ENCODE measurements around the gene JAM3.
A peak's percentile ranks its signal among the peaks of the same experiment; 100 is the strongest.

Gene JAM3

DNA sequence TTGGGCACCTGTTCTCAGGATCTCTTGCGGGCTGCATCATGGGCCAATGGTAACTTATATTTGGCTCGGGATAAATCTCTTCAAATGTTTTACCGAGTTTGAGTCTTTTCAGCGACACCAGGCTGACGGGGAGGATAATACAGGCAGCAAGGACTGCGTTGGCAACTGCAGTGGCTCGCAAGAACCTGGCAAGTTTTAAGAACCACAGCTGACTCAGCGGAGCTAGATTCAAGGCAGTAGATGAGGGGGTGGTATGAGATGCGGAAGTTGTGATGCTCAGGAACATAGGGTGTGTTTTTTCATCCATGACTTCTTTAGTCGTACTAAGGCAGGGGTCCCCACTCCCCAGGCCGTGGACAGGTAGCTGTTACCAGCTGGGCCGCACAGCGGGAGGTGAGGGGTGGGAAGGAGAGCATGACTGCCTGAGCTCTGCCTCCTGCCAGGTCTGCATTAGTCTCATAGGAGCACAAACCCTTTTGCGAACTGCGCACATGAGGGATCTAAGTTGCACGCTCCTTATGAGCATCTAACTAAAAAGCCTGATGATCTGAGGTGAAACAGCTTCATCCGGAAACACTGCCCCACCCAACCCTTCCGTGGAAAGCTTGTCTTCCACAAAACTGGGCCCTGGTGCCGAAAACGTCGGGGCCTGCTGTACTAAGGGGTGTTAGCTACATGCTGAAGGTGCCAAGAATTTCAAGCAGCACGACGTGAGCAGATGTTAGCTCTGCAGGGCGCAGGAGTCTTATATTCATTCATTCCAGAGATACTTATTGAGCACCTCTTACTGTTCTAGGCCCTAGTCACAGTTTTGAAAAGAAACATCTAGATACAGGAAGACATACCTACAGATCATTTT is 6.4 kb upstream of the JAM3 start:
- Histone ChIP-seq H3K4me2 (ENCODE audit: low read length, poor library complexity, severe bottlenecking) (no peak overlapping the region), H4K91ac (ENCODE audit: low read length) (no peak overlapping the region), H3K4ac (ENCODE audit: low read depth in 1 of 2, low read length in 2 of 2) (no peak overlapping the region), H3K18ac (ENCODE audit: low read depth in 1 of 2, low read length in 2 of 2) (no peak overlapping the region), H2BK5ac (ENCODE audit: low read depth, low read length, poor library complexity, severe bottlenecking) (no peak overlapping the region), H2BK15ac (ENCODE audit: low read depth, poor library complexity, severe bottlenecking) (no peak overlapping the region), H3K79me1 (replicated peaks; ENCODE audit: low read length, poor library complexity, severe bottlenecking) (no peaks in the 10 kb centered on the region), H3K9me3 (ENCODE audit: control insufficient read depth, low read length) (no peaks in the 10 kb centered on the region), H2AFZ (ENCODE audit: low read depth, low read length) (no peak overlapping the region), H3K27ac (ENCODE audit: low read length, poor library complexity, severe bottlenecking) (no peak overlapping the region), H3K4me3 (ENCODE audit: insufficient read depth in 1 of 2, low read depth in 1 of 2, low read length in 2 of 2) (no peak overlapping the region), H3K4me1 (ENCODE audit: control insufficient read depth, insufficient read depth, low read depth, low read length) (no peaks in the 10 kb centered on the region), H2BK12ac (ENCODE audit: low read length in 2 of 2) (no peak overlapping the region), H2AK5ac (ENCODE audit: low read length, severe bottlenecking) (no peak overlapping the region), H3K9ac (ENCODE audit: low read length) (no peak overlapping the region), H3K14ac (ENCODE audit: low read length in 2 of 2) (no peak overlapping the region), H3K36me3 (ENCODE audit: control insufficient read depth in 1 of 2, insufficient read depth in 2 of 2, low read depth in 1 of 2, low read length in 2 of 2) (no peaks in the 10 kb centered on the region), H3K23ac (ENCODE audit: low read length in 2 of 2) (no peak overlapping the region), H4K8ac (ENCODE audit: low read length) (no peak overlapping the region), H2BK120ac (ENCODE audit: low read depth, low read length) (no peak overlapping the region), H3K27me3 (ENCODE audit: control insufficient read depth in 1 of 2, insufficient read depth in 1 of 2, low read length in 2 of 2) (peaks cover 23 to 40% of the 10 kb centered on the region in 2 experiments)
- no peak for DNase-seq
- 90% methylated on average over 24 of the region's 24 CpGs for WGBS

DNA sequence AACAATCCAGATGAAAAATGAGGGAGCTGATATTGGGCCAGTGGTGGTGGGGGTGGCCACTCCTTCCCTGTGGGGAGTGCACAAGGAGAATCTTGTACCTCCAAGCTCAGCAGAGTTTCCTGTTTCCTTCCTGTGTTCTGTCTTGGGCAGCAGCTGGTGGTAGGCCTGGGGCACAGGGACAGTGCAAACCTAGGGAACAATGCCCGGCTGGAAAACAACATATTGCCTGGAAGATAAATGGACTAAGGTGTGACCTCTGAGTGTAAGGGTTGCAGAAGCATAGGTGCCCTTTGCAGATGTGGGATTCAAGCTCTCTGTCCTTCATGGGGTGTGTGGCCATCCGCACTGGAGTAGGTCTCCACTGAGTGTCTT is 5.8 kb upstream of the JAM3 start:
- 100% methylated on average over 2 of the region's 2 CpGs for WGBS
- no peak overlapping the region for H2BK12ac ChIP-seq (ENCODE audit: low read length in 2 of 2)
- H3K36me3 ChIP-seq (ENCODE audit: control insufficient read depth in 1 of 2, insufficient read depth in 2 of 2, low read depth in 1 of 2, low read length in 2 of 2), result no peaks in the 10 kb centered on the region
- no peak overlapping the region for H3K4ac ChIP-seq (ENCODE audit: low read depth in 1 of 2, low read length in 2 of 2)
- no peak overlapping the region for H2BK5ac ChIP-seq (ENCODE audit: low read depth, low read length, poor library complexity, severe bottlenecking)
- H2BK15ac ChIP-seq (ENCODE audit: low read depth, poor library complexity, severe bottlenecking), result no peak overlapping the region
- H3K4me3 ChIP-seq (ENCODE audit: insufficient read depth in 1 of 2, low read depth in 1 of 2, low read length in 2 of 2), result no peak overlapping the region
- peaks cover 20 to 41% of the 10 kb centered on the region in 2 experiments for H3K27me3 ChIP-seq (ENCODE audit: control insufficient read depth in 1 of 2, insufficient read depth in 1 of 2, low read length in 2 of 2)
- no peaks in the 10 kb centered on the region for H3K9me3 ChIP-seq (ENCODE audit: control insufficient read depth, low read length)
- H3K27ac ChIP-seq (ENCODE audit: low read length, poor library complexity, severe bottlenecking), result no peak overlapping the region
- no peak overlapping the region for H2AK5ac ChIP-seq (ENCODE audit: low read length, severe bottlenecking)
- no peak overlapping the region for H3K23ac ChIP-seq (ENCODE audit: low read length in 2 of 2)
- no peak overlapping the region for H3K4me2 ChIP-seq (ENCODE audit: low read length, poor library complexity, severe bottlenecking)
- DNase-seq, result no peak
- H3K9ac ChIP-seq (ENCODE audit: low read length), result no peak overlapping the region
- H2BK120ac ChIP-seq (ENCODE audit: low read depth, low read length), result no peak overlapping the region
- H3K4me1 ChIP-seq (ENCODE audit: control insufficient read depth, insufficient read depth, low read depth, low read length), result no peaks in the 10 kb centered on the region
- H3K18ac ChIP-seq (ENCODE audit: low read depth in 1 of 2, low read length in 2 of 2), result no peak overlapping the region
- no peak overlapping the region for H4K8ac ChIP-seq (ENCODE audit: low read length)
- H4K91ac ChIP-seq (ENCODE audit: low read length), result no peak overlapping the region
- peak overlapping the region; percentile 23 for H2AFZ ChIP-seq (ENCODE audit: low read depth, low read length)
- H3K79me1 ChIP-seq (replicated peaks; ENCODE audit: low read length, poor library complexity, severe bottlenecking), result no peaks in the 10 kb centered on the region
- no peak overlapping the region for H3K14ac ChIP-seq (ENCODE audit: low read length in 2 of 2)

DNA sequence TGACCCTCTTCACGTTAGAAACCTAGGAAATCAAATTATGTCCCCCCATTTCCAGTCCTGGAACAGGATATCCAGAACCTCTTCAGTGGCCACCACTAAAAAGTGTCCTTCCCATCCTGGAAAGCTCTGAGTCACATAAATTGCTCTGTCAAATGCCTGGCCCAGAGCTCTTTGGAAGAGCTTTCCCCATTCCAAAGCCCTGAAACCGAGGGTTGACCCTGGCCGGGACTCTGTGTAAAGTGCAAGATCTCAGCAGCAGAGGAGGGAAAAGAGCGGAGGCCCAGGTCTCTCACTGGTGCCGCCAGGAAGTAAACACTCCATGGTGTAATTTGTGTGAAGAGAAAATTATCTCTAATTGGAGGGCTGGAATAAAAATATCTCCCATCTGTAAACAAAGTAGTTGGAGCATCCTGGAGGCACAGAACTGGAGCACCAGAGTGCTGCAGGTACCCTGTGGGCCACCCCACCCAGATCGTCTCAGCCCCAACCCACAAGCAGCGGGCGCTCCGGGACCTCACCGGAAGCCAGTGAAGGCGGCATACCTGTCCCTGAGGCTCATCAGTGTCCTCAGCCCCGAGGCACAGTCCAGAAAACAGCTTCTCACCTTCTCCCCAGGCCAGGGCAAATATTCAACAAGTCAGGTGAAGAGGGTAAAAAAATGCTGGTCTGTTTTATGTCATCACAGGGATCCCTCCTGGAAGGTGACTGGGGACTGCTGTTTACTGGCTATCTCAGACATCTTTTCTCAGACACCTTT is 4.7 kb upstream of the JAM3 start:
- H3K27ac ChIP-seq (ENCODE audit: low read length, poor library complexity, severe bottlenecking), result no peak overlapping the region
- H3K4ac ChIP-seq (ENCODE audit: low read depth in 1 of 2, low read length in 2 of 2), result no peak overlapping the region
- H2AFZ ChIP-seq (ENCODE audit: low read depth, low read length), result no peak overlapping the region
- H3K4me3 ChIP-seq (ENCODE audit: insufficient read depth in 1 of 2, low read depth in 1 of 2, low read length in 2 of 2), result no peak overlapping the region
- H3K14ac ChIP-seq (ENCODE audit: low read length in 2 of 2), result no peak overlapping the region
- H4K8ac ChIP-seq (ENCODE audit: low read length), result no peak overlapping the region
- H3K23ac ChIP-seq (ENCODE audit: low read length in 2 of 2), result no peak overlapping the region
- no peaks in the 10 kb centered on the region for H3K79me1 ChIP-seq (replicated peaks; ENCODE audit: low read length, poor library complexity, severe bottlenecking)
- H2BK120ac ChIP-seq (ENCODE audit: low read depth, low read length), result no peak overlapping the region
- H4K91ac ChIP-seq (ENCODE audit: low read length), result no peak overlapping the region
- no peak overlapping the region for H2AK5ac ChIP-seq (ENCODE audit: low read length, severe bottlenecking)
- no peak overlapping the region for H3K4me2 ChIP-seq (ENCODE audit: low read length, poor library complexity, severe bottlenecking)
- H3K36me3 ChIP-seq (ENCODE audit: control insufficient read depth in 1 of 2, insufficient read depth in 2 of 2, low read depth in 1 of 2, low read length in 2 of 2), result no peaks in the 10 kb centered on the region
- no peak overlapping the region for H2BK5ac ChIP-seq (ENCODE audit: low read depth, low read length, poor library complexity, severe bottlenecking)
- H2BK15ac ChIP-seq (ENCODE audit: low read depth, poor library complexity, severe bottlenecking), result no peak overlapping the region
- no peak overlapping the region for H2BK12ac ChIP-seq (ENCODE audit: low read length in 2 of 2)
- H3K9ac ChIP-seq (ENCODE audit: low read length), result no peak overlapping the region
- WGBS, result 74% methylated on average over 8 of the region's 12 CpGs
- no peaks in the 10 kb centered on the region for H3K9me3 ChIP-seq (ENCODE audit: control insufficient read depth, low read length)
- DNase-seq, result no peak
- peaks cover 16 to 41% of the 10 kb centered on the region in 2 experiments for H3K27me3 ChIP-seq (ENCODE audit: control insufficient read depth in 1 of 2, insufficient read depth in 1 of 2, low read length in 2 of 2)
- H3K4me1 ChIP-seq (ENCODE audit: control insufficient read depth, insufficient read depth, low read depth, low read length), result no peaks in the 10 kb centered on the region
- H3K18ac ChIP-seq (ENCODE audit: low read depth in 1 of 2, low read length in 2 of 2), result no peak overlapping the region

DNA sequence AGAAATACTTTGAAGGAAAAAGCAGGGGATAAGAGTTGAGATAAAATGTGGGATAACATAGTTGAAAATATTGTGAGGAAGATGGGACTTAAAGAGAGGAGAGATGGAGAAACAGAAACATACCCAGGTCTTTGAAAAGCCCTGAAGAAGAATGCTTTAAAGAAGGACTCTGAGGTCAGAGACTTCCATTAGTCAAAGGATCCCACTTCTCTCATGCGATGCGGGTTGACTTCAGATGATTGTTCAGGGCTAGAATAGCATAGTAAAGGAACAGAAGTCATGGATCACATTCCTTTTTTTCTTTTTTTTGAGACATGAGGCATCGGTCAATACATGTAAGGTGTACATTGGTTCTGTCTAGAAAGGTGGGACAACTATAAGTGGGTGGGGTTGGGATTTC is 3.5 kb upstream of the JAM3 start:
- H4K91ac ChIP-seq (ENCODE audit: low read length), result no peak overlapping the region
- H2BK5ac ChIP-seq (ENCODE audit: low read depth, low read length, poor library complexity, severe bottlenecking), result no peak overlapping the region
- no peaks in the 10 kb centered on the region for H3K4me1 ChIP-seq (ENCODE audit: control insufficient read depth, insufficient read depth, low read depth, low read length)
- no peak overlapping the region for H2BK12ac ChIP-seq (ENCODE audit: low read length in 2 of 2)
- H3K4me2 ChIP-seq (ENCODE audit: low read length, poor library complexity, severe bottlenecking), result no peak overlapping the region
- no peak overlapping the region for H3K14ac ChIP-seq (ENCODE audit: low read length in 2 of 2)
- no peak overlapping the region for H3K4me3 ChIP-seq (ENCODE audit: insufficient read depth in 1 of 2, low read depth in 1 of 2, low read length in 2 of 2)
- peaks cover 16 to 41% of the 10 kb centered on the region in 2 experiments for H3K27me3 ChIP-seq (ENCODE audit: control insufficient read depth in 1 of 2, insufficient read depth in 1 of 2, low read length in 2 of 2)
- H3K27ac ChIP-seq (ENCODE audit: low read length, poor library complexity, severe bottlenecking), result no peak overlapping the region
- H3K79me1 ChIP-seq (replicated peaks; ENCODE audit: low read length, poor library complexity, severe bottlenecking), result no peaks in the 10 kb centered on the region
- no peak overlapping the region for H2BK120ac ChIP-seq (ENCODE audit: low read depth, low read length)
- H3K4ac ChIP-seq (ENCODE audit: low read depth in 1 of 2, low read length in 2 of 2), result no peak overlapping the region
- no peak overlapping the region for H3K9ac ChIP-seq (ENCODE audit: low read length)
- H2AFZ ChIP-seq (ENCODE audit: low read depth, low read length), result no peak overlapping the region
- H3K36me3 ChIP-seq (ENCODE audit: control insufficient read depth in 1 of 2, insufficient read depth in 2 of 2, low read depth in 1 of 2, low read length in 2 of 2), result no peaks in the 10 kb centered on the region
- no peak overlapping the region for H2BK15ac ChIP-seq (ENCODE audit: low read depth, poor library complexity, severe bottlenecking)
- H2AK5ac ChIP-seq (ENCODE audit: low read length, severe bottlenecking), result no peak overlapping the region
- DNase-seq, result no peak
- H3K9me3 ChIP-seq (ENCODE audit: control insufficient read depth, low read length), result no peaks in the 10 kb centered on the region
- H3K23ac ChIP-seq (ENCODE audit: low read length in 2 of 2), result no peak overlapping the region
- H4K8ac ChIP-seq (ENCODE audit: low read length), result no peak overlapping the region
- 97% methylated on average over 3 of the region's 3 CpGs for WGBS
- H3K18ac ChIP-seq (ENCODE audit: low read depth in 1 of 2, low read length in 2 of 2), result no peak overlapping the region
